ENCODE results near the gene REG1A. TPM values are rescaled to one million over a fixed set of nuclear protein-coding genes. Genes with fewer than 3 reads are reported as not detected.

REG1A gene
- total RNA-seq, 1 donor from 2014 or later: not detected

GRCh38 chr2:79125721-79125985 is 5.4 kb downstream of the REG1A start:
- no peak for DNase-seq (ENCODE audit: low read depth)

- DNase-seq (ENCODE audit: low read depth): no peak
Observed at GRCh38 chr2:79128406-79128805, 8.1 kb downstream of the REG1A start.

GRCh38 chr2:79129260-79129659 is 9.0 kb downstream of the REG1A start:
- no peak for DNase-seq (ENCODE audit: low read depth)

GRCh38 chr2:79129804-79130203 is 9.5 kb downstream of the REG1A start:
- DNase-seq (ENCODE audit: low read depth): no peak

- no peak for DNase-seq (ENCODE audit: low read depth)
Observed at GRCh38 chr2:79131687-79132086, 11.4 kb downstream of the REG1A start.

GRCh38 chr2:79138385-79138784 is 18.1 kb downstream of the REG1A start:
- DNase-seq (ENCODE audit: low read depth): no peak

- no peak for DNase-seq (ENCODE audit: low read depth)
Observed at GRCh38 chr2:79139423-79139822, 19.1 kb downstream of the REG1A start.

- DNase-seq (ENCODE audit: low read depth): no peak
Observed at GRCh38 chr2:79155826-79156476, 35.7 kb downstream of the REG1A start.

- DNase-seq (ENCODE audit: low read depth): no peak
Observed at GRCh38 chr2:79159030-79159429, 38.7 kb downstream of the REG1A start.

GRCh38 chr2:79159653-79160052 is 39.4 kb downstream of the REG1A start, which contains the start of gene REG3A:
REG3A (minus strand) TSS chr2:79159753; CDS start chr2:79159405, 348 bp downstream.
- no peak for DNase-seq (ENCODE audit: low read depth)

GRCh38 chr2:79162132-79162531 is 41.8 kb downstream of the REG1A start:
- no peak for DNase-seq (ENCODE audit: low read depth)

- no peak for DNase-seq (ENCODE audit: low read depth)
Observed at GRCh38 chr2:79162801-79163200, 42.5 kb downstream of the REG1A start.

- DNase-seq (ENCODE audit: low read depth): no peak
Observed at GRCh38 chr2:79171348-79171958, 51.2 kb downstream of the REG1A start.

Other genes starting within 250 kb of the REG1A start
- not detected in 2 replicates for gene REG3G, start 94.8 kb upstream of the REG1A start, total RNA-seq
- gene REG1B, start 32.5 kb upstream of the REG1A start, total RNA-seq: not detected in 2 replicates
- gene REG3A, start 39.3 kb downstream of the REG1A start, total RNA-seq: not detected in 2 replicates

Data from renal cortical epithelial cell (primary cell).